ENCODE results near the gene SUN1. TPM values are rescaled to one million over a fixed set of nuclear protein-coding genes. Genes with fewer than 3 reads are reported as not detected.

Gene SUN1
- total RNA-seq, 2 experiments from 2014 or later, result 104 to 108 TPM

GRCh38 chr7:877312-878232, 45.3 kb downstream of the SUN1 start:
- Histone ChIP-seq H3K27ac (ENCODE audit: low read depth in 1 of 2, low read length in 2 of 2) (peak overlapping the region in 1 of 2 donors; percentile 67), H3K4me3 (ENCODE audit: low read length) (peak overlapping the region; percentile 91), H3K27me3 (ENCODE audit: control insufficient read depth in 1 of 2, insufficient read depth in 2 of 2, low read length in 2 of 2) (no peaks in the 10 kb centered on the region), H3K9me3 (ENCODE audit: control insufficient read depth in 1 of 2, insufficient read depth in 1 of 2, low read length in 2 of 2) (no peaks in the 10 kb centered on the region), H3K4me1 (ENCODE audit: insufficient read depth, low read length) (peaks cover 60% of the 10 kb centered on the region), H3K36me3 (ENCODE audit: insufficient read depth, low read length) (peaks cover 8% of the 10 kb centered on the region)
- Mint-ChIP-seq H3K9me3 (no peaks in the 10 kb centered on the region), H3K4me1 (ENCODE audit: low read depth) (peaks cover 38% of the 10 kb centered on the region), H3K27ac (peak overlapping the region; percentile 90), H3K4me3 (peak overlapping the region; percentile 91), H3K27me3 (no peaks in the 10 kb centered on the region), H3K36me3 (ENCODE audit: low read depth) (peaks cover 27% of the 10 kb centered on the region)
- CTCF ChIA-PET, result no interaction called here
- TF ChIP-seq, protein P1, sequence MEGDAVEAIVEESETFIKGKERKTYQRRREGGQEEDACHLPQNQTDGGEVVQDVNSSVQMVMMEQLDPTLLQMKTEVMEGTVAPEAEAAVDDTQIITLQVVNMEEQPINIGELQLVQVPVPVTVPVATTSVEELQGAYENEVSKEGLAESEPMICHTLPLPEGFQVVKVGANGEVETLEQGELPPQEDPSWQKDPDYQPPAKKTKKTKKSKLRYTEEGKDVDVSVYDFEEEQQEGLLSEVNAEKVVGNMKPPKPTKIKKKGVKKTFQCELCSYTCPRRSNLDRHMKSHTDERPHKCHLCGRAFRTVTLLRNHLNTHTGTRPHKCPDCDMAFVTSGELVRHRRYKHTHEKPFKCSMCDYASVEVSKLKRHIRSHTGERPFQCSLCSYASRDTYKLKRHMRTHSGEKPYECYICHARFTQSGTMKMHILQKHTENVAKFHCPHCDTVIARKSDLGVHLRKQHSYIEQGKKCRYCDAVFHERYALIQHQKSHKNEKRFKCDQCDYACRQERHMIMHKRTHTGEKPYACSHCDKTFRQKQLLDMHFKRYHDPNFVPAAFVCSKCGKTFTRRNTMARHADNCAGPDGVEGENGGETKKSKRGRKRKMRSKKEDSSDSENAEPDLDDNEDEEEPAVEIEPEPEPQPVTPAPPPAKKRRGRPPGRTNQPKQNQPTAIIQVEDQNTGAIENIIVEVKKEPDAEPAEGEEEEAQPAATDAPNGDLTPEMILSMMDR (IDR thresholded peaks at IDR 0.05), result no peak
- intact Hi-C loops (cut with DNase I, micrococcal nuclease), result loop anchor here (5.0 to 10.0 kb wide), 7 partner anchors 63 to 1967 kb away; partner anchors contain the start of genes DNAAF5 (in 1 of the 2), GNA12 (in 1 of the 2) and PRKAR1B (in 1 of the 2)
- POLR2A ChIA-PET, result interaction anchor here (0.8 to 2.3 kb wide), 7 partner anchors 44 to 728 kb away, joined by 3 to 21 read pairs (median 9); partner anchors contain the start of genes COX19 and GPR146
- ATAC-seq (ENCODE audit: poor library complexity) (no peak), DNase-seq (peak in 4 of 14 experiments; percentile 14 to 58 (median 24))

DNA sequence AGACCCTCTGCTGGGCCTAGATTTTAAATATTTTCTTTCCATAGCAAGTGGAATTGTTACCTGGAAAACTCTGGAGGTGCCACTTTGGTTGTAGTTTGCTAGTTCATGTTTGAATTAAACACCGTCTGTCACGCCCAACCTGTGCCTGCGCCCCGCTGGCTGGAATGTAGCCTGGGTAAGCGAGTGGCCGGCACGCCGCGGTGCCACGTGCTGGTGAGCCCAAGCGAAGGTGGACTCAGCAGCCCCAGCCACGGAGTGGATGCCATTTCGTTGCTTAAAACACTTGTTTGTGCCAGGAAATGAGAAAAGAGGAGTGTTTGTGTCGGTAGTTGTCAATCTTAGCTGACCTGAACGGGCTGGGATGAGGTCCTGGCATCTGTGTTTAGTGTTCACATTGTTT, 46.8 kb downstream of the SUN1 start:
- H3K4me1 Mint-ChIP-seq (ENCODE audit: low read depth), result peaks cover 35% of the 10 kb centered on the region
- no peak overlapping the region for H3K4me3 ChIP-seq (ENCODE audit: low read length)
- ATAC-seq (ENCODE audit: poor library complexity), result no peak

GRCh38 chr7:879706-880105, 47.4 kb downstream of the SUN1 start:
- CTCF ChIA-PET, result interaction anchor here (1.3 kb wide), 1 partner anchor 114 kb away, joined by 4 read pairs; no protein-coding TSS in a partner anchor
- peak overlapping the region; percentile 71 for H3K27ac Mint-ChIP-seq
- ATAC-seq (ENCODE audit: poor library complexity) (no peak), DNase-seq (no peak)
- TF ChIP-seq, protein P1 (IDR thresholded peaks at IDR 0.05), result no peak
- no peaks in the 10 kb centered on the region for H3K27me3 ChIP-seq (ENCODE audit: control insufficient read depth in 1 of 2, insufficient read depth in 2 of 2, low read length in 2 of 2)
- no peaks in the 10 kb centered on the region for H3K9me3 Mint-ChIP-seq
- H3K9me3 ChIP-seq (ENCODE audit: control insufficient read depth in 1 of 2, insufficient read depth in 1 of 2, low read length in 2 of 2), result no peaks in the 10 kb centered on the region
- H3K36me3 ChIP-seq (ENCODE audit: insufficient read depth, low read length), result peaks cover 13% of the 10 kb centered on the region
- peak overlapping the region; percentile 83 for H3K4me3 Mint-ChIP-seq
- H3K4me1 Mint-ChIP-seq (ENCODE audit: low read depth), result peaks cover 35% of the 10 kb centered on the region
- no peaks in the 10 kb centered on the region for H3K27me3 Mint-ChIP-seq
- H3K4me3 ChIP-seq (ENCODE audit: low read length), result no peak overlapping the region
- POLR2A ChIA-PET, result no interaction called here
- H3K4me1 ChIP-seq (ENCODE audit: insufficient read depth, low read length), result peaks cover 69% of the 10 kb centered on the region
- peaks cover 20% of the 10 kb centered on the region for H3K36me3 Mint-ChIP-seq (ENCODE audit: low read depth)
- intact Hi-C loops (cut with DNase I, micrococcal nuclease), result loop anchor here (5.0 to 10.0 kb wide), 7 partner anchors 65 to 1965 kb away; partner anchors contain the start of genes DNAAF5 (in 1 of the 2), GNA12 (in 1 of the 2) and PRKAR1B (in 1 of the 2)
- H3K27ac ChIP-seq (ENCODE audit: low read depth in 1 of 2, low read length in 2 of 2), result no peak overlapping the region

More for the DNA sequence above, 46.8 kb downstream of the SUN1 start:
- peaks cover 64% of the 10 kb centered on the region for H3K4me1 ChIP-seq (ENCODE audit: insufficient read depth, low read length)
- H3K36me3 ChIP-seq (ENCODE audit: insufficient read depth, low read length), result peaks cover 13% of the 10 kb centered on the region
- DNase-seq, result peak in 1 of 14 experiments; percentile 25
- Mint-ChIP-seq H3K36me3 (ENCODE audit: low read depth) (peaks cover 20% of the 10 kb centered on the region), H3K27ac (peak overlapping the region; percentile 71), H3K9me3 (no peaks in the 10 kb centered on the region), H3K27me3 (no peaks in the 10 kb centered on the region), H3K4me3 (peak overlapping the region; percentile 83)
- POLR2A ChIA-PET, result no interaction called here
- no peaks in the 10 kb centered on the region for H3K27me3 ChIP-seq (ENCODE audit: control insufficient read depth in 1 of 2, insufficient read depth in 2 of 2, low read length in 2 of 2)
- no peak overlapping the region for H3K27ac ChIP-seq (ENCODE audit: low read depth in 1 of 2, low read length in 2 of 2)
- CTCF ChIA-PET, result interaction anchor here (1.3 kb wide), 1 partner anchor 114 kb away, joined by 4 read pairs; no protein-coding TSS in a partner anchor
- no peaks in the 10 kb centered on the region for H3K9me3 ChIP-seq (ENCODE audit: control insufficient read depth in 1 of 2, insufficient read depth in 1 of 2, low read length in 2 of 2)
- intact Hi-C loops (cut with DNase I, micrococcal nuclease), result loop anchor here (5.0 to 10.0 kb wide), 7 partner anchors 64 to 1966 kb away; partner anchors contain the start of genes DNAAF5 (in 1 of the 2), GNA12 (in 1 of the 2) and PRKAR1B (in 1 of the 2)
- TF ChIP-seq, protein P1 (IDR thresholded peaks at IDR 0.05), result no peak
